ENCODE results near the gene FUOM. TPM values are rescaled to one million over a fixed set of nuclear protein-coding genes. Genes with fewer than 3 reads are reported as not detected.

Gene FUOM
- polyA plus RNA-seq, 1 donor from 2014 or later: not detected

DNA sequence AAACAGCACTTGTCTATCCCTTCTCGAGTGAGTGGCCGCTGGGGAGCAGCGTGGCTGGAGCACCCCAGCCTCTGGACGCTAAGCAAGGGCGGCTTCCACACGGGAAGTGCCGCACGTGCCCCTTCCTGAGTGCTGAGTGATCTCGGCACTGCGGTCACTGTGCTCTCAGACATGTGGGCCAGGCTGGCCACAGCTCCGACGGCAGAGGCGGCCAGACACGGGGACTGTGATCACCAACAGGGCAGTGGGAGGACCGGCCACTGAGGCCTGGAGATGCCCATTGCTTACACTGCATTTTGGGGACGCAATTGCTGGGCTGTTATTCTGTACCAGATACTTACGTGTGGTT lies 8.3 kb upstream of the FUOM start:
- Histone ChIP-seq H3K4me2 (ENCODE audit: low read length) (no peak overlapping the region), H3K27ac (ENCODE audit: low read length) (no peak overlapping the region), H4K20me1 (ENCODE audit: insufficient read depth) (no peaks in the 10 kb centered on the region), H3F3A (ENCODE audit: insufficient read depth, low read length, poor library complexity, severe bottlenecking) (no peaks in the 10 kb centered on the region), H2AFZ (ENCODE audit: low read depth, low read length) (no peak overlapping the region), H3K36me3 (ENCODE audit: insufficient read depth, low read length) (no peaks in the 10 kb centered on the region), H3K9me2 (ENCODE audit: insufficient read depth, low read length) (no peaks in the 10 kb centered on the region), H3K9me3 (ENCODE audit: low read length) (peaks cover 1% of the 10 kb centered on the region), H3K79me2 (replicated peaks; ENCODE audit: insufficient read depth, low read length) (no peaks in the 10 kb centered on the region), H3K9ac (ENCODE audit: low read length) (no peak overlapping the region), H3K4me3 (ENCODE audit: low read length) (no peak overlapping the region), H3K27me3 (ENCODE audit: insufficient read depth, low read depth, low read length) (no peaks in the 10 kb centered on the region)
- TF ChIP-seq TAF1 (IDR thresholded peaks at IDR 0.05; ENCODE audit: low read depth): no peak
- no peak for TF ChIP-seq RAD21 (conservative IDR thresholded peaks at IDR 0.05)
- TF ChIP-seq EP300 (conservative IDR thresholded peaks at IDR 0.05; ENCODE audit: poor library complexity, severe bottlenecking): no peak
- TF ChIP-seq, protein P1, sequence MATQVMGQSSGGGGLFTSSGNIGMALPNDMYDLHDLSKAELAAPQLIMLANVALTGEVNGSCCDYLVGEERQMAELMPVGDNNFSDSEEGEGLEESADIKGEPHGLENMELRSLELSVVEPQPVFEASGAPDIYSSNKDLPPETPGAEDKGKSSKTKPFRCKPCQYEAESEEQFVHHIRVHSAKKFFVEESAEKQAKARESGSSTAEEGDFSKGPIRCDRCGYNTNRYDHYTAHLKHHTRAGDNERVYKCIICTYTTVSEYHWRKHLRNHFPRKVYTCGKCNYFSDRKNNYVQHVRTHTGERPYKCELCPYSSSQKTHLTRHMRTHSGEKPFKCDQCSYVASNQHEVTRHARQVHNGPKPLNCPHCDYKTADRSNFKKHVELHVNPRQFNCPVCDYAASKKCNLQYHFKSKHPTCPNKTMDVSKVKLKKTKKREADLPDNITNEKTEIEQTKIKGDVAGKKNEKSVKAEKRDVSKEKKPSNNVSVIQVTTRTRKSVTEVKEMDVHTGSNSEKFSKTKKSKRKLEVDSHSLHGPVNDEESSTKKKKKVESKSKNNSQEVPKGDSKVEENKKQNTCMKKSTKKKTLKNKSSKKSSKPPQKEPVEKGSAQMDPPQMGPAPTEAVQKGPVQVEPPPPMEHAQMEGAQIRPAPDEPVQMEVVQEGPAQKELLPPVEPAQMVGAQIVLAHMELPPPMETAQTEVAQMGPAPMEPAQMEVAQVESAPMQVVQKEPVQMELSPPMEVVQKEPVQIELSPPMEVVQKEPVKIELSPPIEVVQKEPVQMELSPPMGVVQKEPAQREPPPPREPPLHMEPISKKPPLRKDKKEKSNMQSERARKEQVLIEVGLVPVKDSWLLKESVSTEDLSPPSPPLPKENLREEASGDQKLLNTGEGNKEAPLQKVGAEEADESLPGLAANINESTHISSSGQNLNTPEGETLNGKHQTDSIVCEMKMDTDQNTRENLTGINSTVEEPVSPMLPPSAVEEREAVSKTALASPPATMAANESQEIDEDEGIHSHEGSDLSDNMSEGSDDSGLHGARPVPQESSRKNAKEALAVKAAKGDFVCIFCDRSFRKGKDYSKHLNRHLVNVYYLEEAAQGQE (IDR thresholded peaks at IDR 0.05; ENCODE audit: borderline replicate concordance): no peak
- no peak for TF ChIP-seq EZH2 (IDR thresholded peaks at IDR 0.05; ENCODE audit: borderline replicate concordance, insufficient read depth, low read length, poor library complexity, severe bottlenecking)

DNA sequence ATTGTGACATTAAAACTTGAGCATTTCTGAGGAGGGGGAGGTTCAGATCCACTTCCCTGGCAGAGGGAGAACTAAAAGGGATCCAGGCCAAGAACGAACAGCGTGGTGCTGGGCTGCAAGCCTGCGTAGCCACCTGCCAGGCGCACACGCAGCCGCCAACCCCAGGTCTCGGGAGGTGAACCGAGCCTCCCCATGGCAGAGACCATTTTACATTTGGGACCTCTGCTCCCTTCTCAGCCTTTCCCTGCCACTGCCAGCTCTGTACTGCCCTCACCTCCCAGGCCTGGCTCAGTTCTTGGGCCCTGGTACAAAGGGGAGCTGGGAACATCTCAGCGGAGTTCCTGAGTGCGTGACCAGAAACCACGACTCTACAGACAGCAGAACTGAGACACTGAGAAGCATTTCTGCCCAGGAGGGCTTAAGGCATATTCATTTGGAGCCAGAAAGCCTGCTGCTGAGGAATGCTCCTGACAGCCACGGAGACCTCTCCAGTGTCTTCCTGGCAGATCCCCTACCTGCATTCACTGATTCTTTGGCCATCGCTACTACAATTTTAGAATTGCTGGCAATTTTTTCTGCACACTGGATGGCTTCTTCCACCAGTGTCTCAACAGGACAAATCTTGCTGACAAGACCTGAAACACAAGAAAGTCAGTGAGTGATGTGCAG lies 7.8 kb upstream of the FUOM start:
- no peak overlapping the region for H3K9ac ChIP-seq (ENCODE audit: low read length)
- peaks cover 2% of the 10 kb centered on the region for H3K9me3 ChIP-seq (ENCODE audit: low read length)
- no peak overlapping the region for H3K27ac ChIP-seq (ENCODE audit: low read length)
- no peak for TF ChIP-seq RAD21 (conservative IDR thresholded peaks at IDR 0.05)
- TF ChIP-seq SMC3 (conservative IDR thresholded peaks at IDR 0.05; ENCODE audit: poor library complexity): no peak
- no peak for TF ChIP-seq MXI1 (conservative IDR thresholded peaks at IDR 0.05; ENCODE audit: poor library complexity, severe bottlenecking)
- no peak for TF ChIP-seq POLR2AphosphoS5 (IDR thresholded peaks at IDR 0.05)
- TF ChIP-seq EZH2 (IDR thresholded peaks at IDR 0.05; ENCODE audit: borderline replicate concordance, insufficient read depth, low read length, poor library complexity, severe bottlenecking): no peak
- TF ChIP-seq, protein P2, sequence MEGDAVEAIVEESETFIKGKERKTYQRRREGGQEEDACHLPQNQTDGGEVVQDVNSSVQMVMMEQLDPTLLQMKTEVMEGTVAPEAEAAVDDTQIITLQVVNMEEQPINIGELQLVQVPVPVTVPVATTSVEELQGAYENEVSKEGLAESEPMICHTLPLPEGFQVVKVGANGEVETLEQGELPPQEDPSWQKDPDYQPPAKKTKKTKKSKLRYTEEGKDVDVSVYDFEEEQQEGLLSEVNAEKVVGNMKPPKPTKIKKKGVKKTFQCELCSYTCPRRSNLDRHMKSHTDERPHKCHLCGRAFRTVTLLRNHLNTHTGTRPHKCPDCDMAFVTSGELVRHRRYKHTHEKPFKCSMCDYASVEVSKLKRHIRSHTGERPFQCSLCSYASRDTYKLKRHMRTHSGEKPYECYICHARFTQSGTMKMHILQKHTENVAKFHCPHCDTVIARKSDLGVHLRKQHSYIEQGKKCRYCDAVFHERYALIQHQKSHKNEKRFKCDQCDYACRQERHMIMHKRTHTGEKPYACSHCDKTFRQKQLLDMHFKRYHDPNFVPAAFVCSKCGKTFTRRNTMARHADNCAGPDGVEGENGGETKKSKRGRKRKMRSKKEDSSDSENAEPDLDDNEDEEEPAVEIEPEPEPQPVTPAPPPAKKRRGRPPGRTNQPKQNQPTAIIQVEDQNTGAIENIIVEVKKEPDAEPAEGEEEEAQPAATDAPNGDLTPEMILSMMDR (IDR thresholded peaks at IDR 0.05; ENCODE audit: poor library complexity, severe bottlenecking): no peak
- TF ChIP-seq, protein P1 (IDR thresholded peaks at IDR 0.05; ENCODE audit: borderline replicate concordance): no peak
- TF ChIP-seq EP300 (conservative IDR thresholded peaks at IDR 0.05; ENCODE audit: poor library complexity, severe bottlenecking): no peak
- TF ChIP-seq TAF1 (IDR thresholded peaks at IDR 0.05; ENCODE audit: low read depth): no peak
- H3K36me3 ChIP-seq (ENCODE audit: insufficient read depth, low read length): no peaks in the 10 kb centered on the region
- no peak overlapping the region for H2AFZ ChIP-seq (ENCODE audit: low read depth, low read length)
- H3F3A ChIP-seq (ENCODE audit: insufficient read depth, low read length, poor library complexity, severe bottlenecking): no peaks in the 10 kb centered on the region
- H3K4me3 ChIP-seq (ENCODE audit: low read length): no peak overlapping the region
- H3K27me3 ChIP-seq (ENCODE audit: insufficient read depth, low read depth, low read length): no peaks in the 10 kb centered on the region
- H3K79me2 ChIP-seq (replicated peaks; ENCODE audit: insufficient read depth, low read length): no peaks in the 10 kb centered on the region
- H3K9me2 ChIP-seq (ENCODE audit: insufficient read depth, low read length): no peaks in the 10 kb centered on the region
- no peaks in the 10 kb centered on the region for H4K20me1 ChIP-seq (ENCODE audit: insufficient read depth)
- no peak overlapping the region for H3K4me2 ChIP-seq (ENCODE audit: low read length)

Data from neural cell (in vitro differentiated cells).